Measurements from ENCODE around the gene NRG3.

DNA sequence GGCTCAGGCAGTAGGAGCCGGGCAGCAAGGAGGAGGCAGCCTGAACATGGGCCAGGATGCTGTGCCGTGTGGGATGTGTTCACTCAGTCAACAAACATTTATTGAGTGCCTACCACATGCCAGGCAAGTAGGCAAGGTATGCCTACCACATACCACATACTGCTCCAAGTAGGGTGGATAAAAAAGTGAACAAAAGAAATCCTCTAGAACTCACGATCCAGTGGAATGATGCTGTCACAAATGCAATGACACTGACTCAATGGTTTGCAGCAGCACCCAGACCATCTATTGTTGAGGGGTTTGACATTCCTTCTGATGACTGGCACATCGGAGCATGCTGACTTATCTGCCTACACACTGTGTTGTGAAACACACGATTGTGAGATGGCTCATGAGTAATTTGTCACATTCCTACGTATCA lies 413.5 kb downstream of the NRG3 start:
- TF ChIP-seq POLR2AphosphoS5 (IDR thresholded peaks at IDR 0.05) = no peak
- TF ChIP-seq, protein P1, sequence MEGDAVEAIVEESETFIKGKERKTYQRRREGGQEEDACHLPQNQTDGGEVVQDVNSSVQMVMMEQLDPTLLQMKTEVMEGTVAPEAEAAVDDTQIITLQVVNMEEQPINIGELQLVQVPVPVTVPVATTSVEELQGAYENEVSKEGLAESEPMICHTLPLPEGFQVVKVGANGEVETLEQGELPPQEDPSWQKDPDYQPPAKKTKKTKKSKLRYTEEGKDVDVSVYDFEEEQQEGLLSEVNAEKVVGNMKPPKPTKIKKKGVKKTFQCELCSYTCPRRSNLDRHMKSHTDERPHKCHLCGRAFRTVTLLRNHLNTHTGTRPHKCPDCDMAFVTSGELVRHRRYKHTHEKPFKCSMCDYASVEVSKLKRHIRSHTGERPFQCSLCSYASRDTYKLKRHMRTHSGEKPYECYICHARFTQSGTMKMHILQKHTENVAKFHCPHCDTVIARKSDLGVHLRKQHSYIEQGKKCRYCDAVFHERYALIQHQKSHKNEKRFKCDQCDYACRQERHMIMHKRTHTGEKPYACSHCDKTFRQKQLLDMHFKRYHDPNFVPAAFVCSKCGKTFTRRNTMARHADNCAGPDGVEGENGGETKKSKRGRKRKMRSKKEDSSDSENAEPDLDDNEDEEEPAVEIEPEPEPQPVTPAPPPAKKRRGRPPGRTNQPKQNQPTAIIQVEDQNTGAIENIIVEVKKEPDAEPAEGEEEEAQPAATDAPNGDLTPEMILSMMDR (IDR thresholded peaks at IDR 0.05) = no peak

All from transverse colon (tissue), 4 donors.